Neural cell (in vitro differentiated cells): Measurements from ENCODE around the gene PSMB3. TPM values are rescaled to one million over a fixed set of nuclear protein-coding genes. Genes with fewer than 3 reads are reported as not detected.

Source experiments
- H2AFZ ChIP-seq: fragments of 200-600, 300-800 bp; sonication (generic), shearing (Covaris generic); 2 replicates; pipeline ENCODE4 v1.6.0; 2014; ENCODE audit warnings: low read depth, mild to moderate bottlenecking, antibody characterized with exemption, low read length, moderate library complexity
- H3F3A ChIP-seq: fragments of 200-600 bp; shearing (Covaris generic); 2 replicates; pipeline ENCODE4 v1.6.1; 2016; ENCODE audit warnings: mild to moderate bottlenecking, moderate library complexity, mixed read lengths, antibody characterized with exemption, low read length; ENCODE audit not compliant: insufficient read depth, poor library complexity, severe bottlenecking
- H3K27ac ChIP-seq: fragments of 200-600, 300-800 bp; sonication (generic), shearing (Covaris generic); 2 replicates; pipeline ENCODE4 v1.5.1; 2014; ENCODE audit warnings: mild to moderate bottlenecking, low read length, moderate library complexity
- H3K27me3 ChIP-seq: fragments of 300-800, 200-600 bp; sonication (generic), shearing (Covaris generic); 2 replicates; pipeline ENCODE4 v1.6.0; 2014; ENCODE audit warnings: mild to moderate bottlenecking, low read depth, low read length, moderate library complexity; ENCODE audit not compliant: insufficient read depth
- H3K36me3 ChIP-seq: fragments of 300-800, 200-600 bp; sonication (generic), shearing (Covaris generic); 2 replicates; pipeline ENCODE4 v1.5.1; 2014; ENCODE audit warnings: mild to moderate bottlenecking, antibody characterized with exemption, low read length, moderate library complexity; ENCODE audit not compliant: insufficient read depth
- H3K4me2 ChIP-seq: fragments of 300-800, 200-600 bp; sonication (generic), shearing (Covaris generic); 2 replicates; pipeline ENCODE4 v1.6.0; 2014; ENCODE audit warnings: mild to moderate bottlenecking, low read length
- H3K4me3 ChIP-seq: fragments of 300-800, 200-600 bp; sonication (generic), shearing (Covaris generic); 2 replicates; pipeline ENCODE4 v1.5.1; 2014; ENCODE audit warnings: mild to moderate bottlenecking, low read length, moderate library complexity
- H3K79me2 ChIP-seq: fragments of 200-600 bp; shearing (Covaris generic); replicated peaks from 2 replicates; pipeline ENCODE4 v1.6.0; 2014; ENCODE audit warnings: mild to moderate bottlenecking, low read length, moderate library complexity; ENCODE audit not compliant: insufficient read depth
- H3K9ac ChIP-seq: fragments of 300-800, 200-600 bp; sonication (generic), shearing (Covaris generic); 2 replicates; pipeline ENCODE4 v1.6.1; 2016; ENCODE audit warnings: mild to moderate bottlenecking, low read length, mixed read lengths
- H3K9me2 ChIP-seq: fragments of 200-600 bp; shearing (Covaris generic); 2 replicates; pipeline ENCODE4 v1.6.1; 2016; ENCODE audit warnings: mild to moderate bottlenecking, low read length, mixed read lengths; ENCODE audit not compliant: insufficient read depth
- H3K9me3 ChIP-seq: fragments of 200-600, 300-800 bp; sonication (generic), shearing (Covaris generic); 2 replicates; pipeline ENCODE4 v1.6.1; 2016; ENCODE audit warnings: mild to moderate bottlenecking, mixed run types, low read length, moderate library complexity, mixed read lengths
- H4K20me1 ChIP-seq: fragments of 200-600 bp; shearing (Covaris generic); 2 replicates; pipeline ENCODE4 v1.6.1; 2016; ENCODE audit warnings: mild to moderate bottlenecking, mixed run types; ENCODE audit not compliant: insufficient read depth
- EP300 ChIP-seq: fragments of 450-650 bp; conservative IDR thresholded peaks from 2 replicates; pipeline ENCODE4 v1.6.1; 2014; ENCODE audit warnings: antibody characterized with exemption, mild to moderate bottlenecking, moderate library complexity; ENCODE audit not compliant: poor library complexity, severe bottlenecking
- EZH2 ChIP-seq: fragments of 200-600, 300-800 bp; shearing (Covaris generic), sonication (generic); IDR thresholded peaks from 2 replicates; pipeline ENCODE4 v1.6.1; 2014; ENCODE audit warnings: antibody characterized with exemption, low read length, borderline replicate concordance, mild to moderate bottlenecking; ENCODE audit not compliant: insufficient read depth, poor library complexity, severe bottlenecking
- MXI1 ChIP-seq: fragments of 450-650 bp; conservative IDR thresholded peaks from 2 replicates; pipeline ENCODE4 v1.6.1; 2014; ENCODE audit warnings: antibody characterized with exemption, mild to moderate bottlenecking; ENCODE audit not compliant: poor library complexity, severe bottlenecking
- POLR2AphosphoS5 ChIP-seq: IDR thresholded peaks from 2 replicates; pipeline ENCODE4 v1.6.1; 2012
- RAD21 ChIP-seq: fragments of 450-650 bp; conservative IDR thresholded peaks from 2 replicates; pipeline ENCODE4 v1.6.1; 2014; ENCODE audit warnings: antibody characterized with exemption, mild to moderate bottlenecking, moderate library complexity
- SMC3 ChIP-seq: fragments of 450-650 bp; conservative IDR thresholded peaks from 2 replicates; pipeline ENCODE4 v1.6.1; 2014; ENCODE audit warnings: antibody characterized with exemption, mild to moderate bottlenecking, moderate library complexity; ENCODE audit not compliant: poor library complexity
- TAF1 ChIP-seq: IDR thresholded peaks from 2 replicates; pipeline ENCODE4 v1.6.1; 2012; ENCODE audit warnings: low read depth
- polyA plus RNA-seq: library from polyadenylated mRNA; depleted of rRNA; stranded (reverse); fragments of >200 nt; gene quantifications from 2 replicates; pipeline ENCODE4 v1.2.3, GENCODE V29; 2014
- TF ChIP-seq, protein P1 (sequence below): fragments of 450-650 bp; IDR thresholded peaks from 2 replicates; pipeline ENCODE4 v1.5.1; 2014; ENCODE audit warnings: antibody characterized with exemption, mild to moderate bottlenecking, moderate library complexity; ENCODE audit not compliant: poor library complexity, severe bottlenecking
- TF ChIP-seq, protein P2 (sequence below): IDR thresholded peaks from 2 replicates; pipeline ENCODE4 v1.6.1; 2012; ENCODE audit warnings: borderline replicate concordance

PSMB3 gene
- polyA plus RNA-seq, 1 donor from 2014 or later = 338 TPM

GRCh38 chr17:38710985-38711384 is 41.6 kb upstream of the PSMB3 start:
- no peak overlapping the region for H3K4me3 ChIP-seq
- no peaks in the 10 kb centered on the region for H3K27me3 ChIP-seq
- H3K27ac ChIP-seq = no peak overlapping the region
- H3K36me3 ChIP-seq = no peaks in the 10 kb centered on the region
- H2AFZ ChIP-seq = no peak overlapping the region
- peaks cover 6% of the 10 kb centered on the region for H3K79me2 ChIP-seq
- no peaks in the 10 kb centered on the region for H3K9me2 ChIP-seq
- H3F3A ChIP-seq = no peaks in the 10 kb centered on the region
- no peak overlapping the region for H3K4me2 ChIP-seq
- H4K20me1 ChIP-seq = no peaks in the 10 kb centered on the region
- no peaks in the 10 kb centered on the region for H3K9me3 ChIP-seq
- no peak overlapping the region for H3K9ac ChIP-seq
- no peak for TF ChIP-seq RAD21
- no peak for TF ChIP-seq MXI1
- TF ChIP-seq, protein P1, sequence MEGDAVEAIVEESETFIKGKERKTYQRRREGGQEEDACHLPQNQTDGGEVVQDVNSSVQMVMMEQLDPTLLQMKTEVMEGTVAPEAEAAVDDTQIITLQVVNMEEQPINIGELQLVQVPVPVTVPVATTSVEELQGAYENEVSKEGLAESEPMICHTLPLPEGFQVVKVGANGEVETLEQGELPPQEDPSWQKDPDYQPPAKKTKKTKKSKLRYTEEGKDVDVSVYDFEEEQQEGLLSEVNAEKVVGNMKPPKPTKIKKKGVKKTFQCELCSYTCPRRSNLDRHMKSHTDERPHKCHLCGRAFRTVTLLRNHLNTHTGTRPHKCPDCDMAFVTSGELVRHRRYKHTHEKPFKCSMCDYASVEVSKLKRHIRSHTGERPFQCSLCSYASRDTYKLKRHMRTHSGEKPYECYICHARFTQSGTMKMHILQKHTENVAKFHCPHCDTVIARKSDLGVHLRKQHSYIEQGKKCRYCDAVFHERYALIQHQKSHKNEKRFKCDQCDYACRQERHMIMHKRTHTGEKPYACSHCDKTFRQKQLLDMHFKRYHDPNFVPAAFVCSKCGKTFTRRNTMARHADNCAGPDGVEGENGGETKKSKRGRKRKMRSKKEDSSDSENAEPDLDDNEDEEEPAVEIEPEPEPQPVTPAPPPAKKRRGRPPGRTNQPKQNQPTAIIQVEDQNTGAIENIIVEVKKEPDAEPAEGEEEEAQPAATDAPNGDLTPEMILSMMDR = no peak
- TF ChIP-seq EZH2 = no peak
- no peak for TF ChIP-seq TAF1
- TF ChIP-seq POLR2AphosphoS5 = no peak
- TF ChIP-seq, protein P2, sequence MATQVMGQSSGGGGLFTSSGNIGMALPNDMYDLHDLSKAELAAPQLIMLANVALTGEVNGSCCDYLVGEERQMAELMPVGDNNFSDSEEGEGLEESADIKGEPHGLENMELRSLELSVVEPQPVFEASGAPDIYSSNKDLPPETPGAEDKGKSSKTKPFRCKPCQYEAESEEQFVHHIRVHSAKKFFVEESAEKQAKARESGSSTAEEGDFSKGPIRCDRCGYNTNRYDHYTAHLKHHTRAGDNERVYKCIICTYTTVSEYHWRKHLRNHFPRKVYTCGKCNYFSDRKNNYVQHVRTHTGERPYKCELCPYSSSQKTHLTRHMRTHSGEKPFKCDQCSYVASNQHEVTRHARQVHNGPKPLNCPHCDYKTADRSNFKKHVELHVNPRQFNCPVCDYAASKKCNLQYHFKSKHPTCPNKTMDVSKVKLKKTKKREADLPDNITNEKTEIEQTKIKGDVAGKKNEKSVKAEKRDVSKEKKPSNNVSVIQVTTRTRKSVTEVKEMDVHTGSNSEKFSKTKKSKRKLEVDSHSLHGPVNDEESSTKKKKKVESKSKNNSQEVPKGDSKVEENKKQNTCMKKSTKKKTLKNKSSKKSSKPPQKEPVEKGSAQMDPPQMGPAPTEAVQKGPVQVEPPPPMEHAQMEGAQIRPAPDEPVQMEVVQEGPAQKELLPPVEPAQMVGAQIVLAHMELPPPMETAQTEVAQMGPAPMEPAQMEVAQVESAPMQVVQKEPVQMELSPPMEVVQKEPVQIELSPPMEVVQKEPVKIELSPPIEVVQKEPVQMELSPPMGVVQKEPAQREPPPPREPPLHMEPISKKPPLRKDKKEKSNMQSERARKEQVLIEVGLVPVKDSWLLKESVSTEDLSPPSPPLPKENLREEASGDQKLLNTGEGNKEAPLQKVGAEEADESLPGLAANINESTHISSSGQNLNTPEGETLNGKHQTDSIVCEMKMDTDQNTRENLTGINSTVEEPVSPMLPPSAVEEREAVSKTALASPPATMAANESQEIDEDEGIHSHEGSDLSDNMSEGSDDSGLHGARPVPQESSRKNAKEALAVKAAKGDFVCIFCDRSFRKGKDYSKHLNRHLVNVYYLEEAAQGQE = no peak
- no peak for TF ChIP-seq SMC3
- TF ChIP-seq EP300 = no peak

DNA sequence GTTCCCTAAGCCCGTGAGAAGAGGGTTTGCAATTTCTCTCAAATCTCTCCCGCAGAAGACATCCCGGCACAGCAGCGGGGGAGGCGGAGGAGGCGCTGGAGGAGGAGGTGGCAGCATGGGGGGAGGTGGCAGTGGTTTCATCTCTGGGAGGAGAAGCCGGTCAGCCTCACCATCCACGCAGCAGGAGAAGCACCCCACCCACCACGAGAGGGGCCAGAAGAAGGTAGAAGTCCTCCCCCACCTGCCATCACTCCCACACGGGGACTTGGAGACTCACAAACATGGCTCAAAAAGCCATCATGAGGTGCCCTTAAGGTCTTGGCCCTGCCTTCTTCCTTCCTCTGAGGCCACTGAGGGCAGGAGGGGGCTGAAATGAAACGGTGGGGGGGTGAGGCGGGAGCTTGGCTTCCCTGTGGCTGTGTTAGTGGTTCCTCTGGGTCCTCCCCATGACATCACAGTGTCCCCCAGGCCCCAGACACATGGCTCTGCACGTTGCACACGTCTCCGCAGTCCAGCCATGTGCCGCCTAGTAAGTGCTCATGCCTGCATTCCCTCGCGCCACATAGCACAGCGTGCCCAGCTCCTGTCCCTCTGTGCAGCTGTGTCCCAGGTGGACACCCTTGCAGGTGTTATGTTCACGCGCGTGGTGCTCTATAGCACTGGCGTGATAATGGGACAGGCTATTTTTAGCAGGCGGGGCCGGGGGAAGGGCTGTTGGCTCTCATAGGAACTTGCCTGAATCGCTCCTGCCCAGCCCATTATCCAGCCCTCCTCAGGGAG is 40.6 kb upstream of the PSMB3 start:
- Histone ChIP-seq H3K9me3 (no peaks in the 10 kb centered on the region), H3K27ac (no peak overlapping the region), H3K4me2 (no peak overlapping the region), H4K20me1 (no peaks in the 10 kb centered on the region), H2AFZ (no peak overlapping the region), H3K9me2 (no peaks in the 10 kb centered on the region), H3K9ac (no peak overlapping the region), H3K36me3 (no peaks in the 10 kb centered on the region), H3K79me2 (no peaks in the 10 kb centered on the region), H3F3A (no peaks in the 10 kb centered on the region), H3K27me3 (no peaks in the 10 kb centered on the region), H3K4me3 (no peak overlapping the region)
- TF ChIP-seq POLR2AphosphoS5 = no peak
